Cardiac muscle cell (in vitro differentiated cells and primary cell): ENCODE results near the gene FCRL5. TPM values are rescaled to one million over a fixed set of nuclear protein-coding genes. Genes with fewer than 3 reads are reported as not detected.

Source experiments
- DNase-seq, 2 donors: peaks; one replicate each; pipeline versions ENCODE4 v3.0.0 to v3.0.0-alpha.2; 2010 to 2017; ENCODE audit warnings: low read depth in 1 of 2, low spot score in 1 of 2
- H3K27ac ChIP-seq: fragments of 200-600 bp; sonication (generic); 2 replicates; pipeline ENCODE4 v1.5.1; 2016
- H3K27me3 ChIP-seq: fragments of 200-600 bp; sonication (generic); 2 replicates; pipeline ENCODE4 v1.6.0; 2016; ENCODE audit warnings: control low read depth
- H3K36me3 ChIP-seq: fragments of 200-600 bp; sonication (generic); 2 replicates; pipeline ENCODE4 v1.5.1; 2016; ENCODE audit warnings: control low read depth
- H3K4me1 ChIP-seq: fragments of 200-600 bp; sonication (generic); 2 replicates; pipeline ENCODE4 v1.8.1; 2017; ENCODE audit warnings: low read depth, mild to moderate bottlenecking, mixed run types
- H3K4me3 ChIP-seq: fragments of 200-600 bp; sonication (generic); 2 replicates; pipeline ENCODE4 v1.5.1; 2016; ENCODE audit warnings: mild to moderate bottlenecking
- H3K9me3 ChIP-seq: fragments of 200-600 bp; sonication (generic); 2 replicates; pipeline ENCODE4 v1.5.1; 2017; ENCODE audit warnings: low read depth, mild to moderate bottlenecking, control low read depth
- polyA plus RNA-seq: library from polyadenylated mRNA; unstranded; fragments of >200 nt; fragmentation: Nextera tagmentation; extraction: Ambion mirVana; gene quantifications from 2 replicates; pipeline ENCODE4 v1.2.1, GENCODE V29; 2016
- total RNA-seq: library from RNA; depleted of rRNA; stranded (reverse); fragments of >200 nt; gene quantifications from 2 replicates; pipeline ENCODE4 v1.2.3, GENCODE V29; 2016
- TF ChIP-seq, protein P1 (sequence below): IDR thresholded peaks from 2 replicates; pipeline ENCODE4 v1.5.1; 2012; ENCODE audit warnings: low read depth, mild to moderate bottlenecking, low read length

FCRL5 gene
- total and polyA plus RNA-seq, 2 experiments from 2014 or later, result not detected

DNA sequence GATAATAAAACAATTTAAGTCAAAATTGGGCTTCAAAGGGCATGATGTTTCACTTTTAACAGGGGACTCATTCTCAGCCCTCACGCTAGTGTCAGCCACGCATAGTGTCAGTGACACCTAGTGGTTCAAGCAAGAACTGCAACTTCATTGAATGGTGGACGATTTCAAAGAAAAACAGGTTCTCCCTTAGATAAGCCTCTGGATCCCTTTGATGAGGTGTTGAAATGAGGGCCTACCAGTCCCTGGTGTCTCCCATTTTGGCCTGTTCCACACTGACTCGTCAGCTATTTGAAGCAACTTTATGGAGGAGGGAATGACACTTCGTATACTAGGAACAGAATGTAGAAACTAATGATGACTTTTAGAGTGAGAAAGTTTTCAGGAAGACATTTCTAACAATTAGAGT is 56.2 kb downstream of the FCRL5 start:
- H3K4me1 ChIP-seq, result no peaks in the 10 kb centered on the region
- H3K36me3 ChIP-seq, result no peaks in the 10 kb centered on the region
- no peaks in the 10 kb centered on the region for H3K9me3 ChIP-seq
- TF ChIP-seq, protein P1, sequence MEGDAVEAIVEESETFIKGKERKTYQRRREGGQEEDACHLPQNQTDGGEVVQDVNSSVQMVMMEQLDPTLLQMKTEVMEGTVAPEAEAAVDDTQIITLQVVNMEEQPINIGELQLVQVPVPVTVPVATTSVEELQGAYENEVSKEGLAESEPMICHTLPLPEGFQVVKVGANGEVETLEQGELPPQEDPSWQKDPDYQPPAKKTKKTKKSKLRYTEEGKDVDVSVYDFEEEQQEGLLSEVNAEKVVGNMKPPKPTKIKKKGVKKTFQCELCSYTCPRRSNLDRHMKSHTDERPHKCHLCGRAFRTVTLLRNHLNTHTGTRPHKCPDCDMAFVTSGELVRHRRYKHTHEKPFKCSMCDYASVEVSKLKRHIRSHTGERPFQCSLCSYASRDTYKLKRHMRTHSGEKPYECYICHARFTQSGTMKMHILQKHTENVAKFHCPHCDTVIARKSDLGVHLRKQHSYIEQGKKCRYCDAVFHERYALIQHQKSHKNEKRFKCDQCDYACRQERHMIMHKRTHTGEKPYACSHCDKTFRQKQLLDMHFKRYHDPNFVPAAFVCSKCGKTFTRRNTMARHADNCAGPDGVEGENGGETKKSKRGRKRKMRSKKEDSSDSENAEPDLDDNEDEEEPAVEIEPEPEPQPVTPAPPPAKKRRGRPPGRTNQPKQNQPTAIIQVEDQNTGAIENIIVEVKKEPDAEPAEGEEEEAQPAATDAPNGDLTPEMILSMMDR, result peak; percentile 88
- H3K27me3 ChIP-seq, result no peaks in the 10 kb centered on the region
- no peak overlapping the region for H3K4me3 ChIP-seq
- no peak overlapping the region for H3K27ac ChIP-seq
- peak; percentile 44 to 59 for DNase-seq

DNA sequence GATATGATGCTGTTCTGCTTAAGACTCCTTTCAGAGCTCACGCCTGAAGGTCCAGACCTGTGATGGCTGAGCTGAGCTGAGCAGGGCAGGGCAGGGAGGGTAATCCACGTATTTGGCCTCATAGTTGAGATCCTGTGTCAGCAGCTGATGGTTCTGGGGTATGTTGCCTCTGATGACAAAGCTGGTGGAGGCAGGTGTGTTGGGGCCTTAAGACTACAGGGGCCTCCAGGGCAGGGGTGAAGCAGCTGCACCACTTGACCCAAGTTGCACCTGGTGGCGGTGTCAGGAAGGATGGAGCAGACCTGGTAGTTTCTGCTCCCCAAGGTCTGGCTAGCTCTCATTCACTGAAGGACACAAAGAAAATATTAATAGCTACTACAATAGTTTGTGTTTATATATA is 57.0 kb downstream of the FCRL5 start:
- H3K27ac ChIP-seq, result no peak overlapping the region
- no peaks in the 10 kb centered on the region for H3K9me3 ChIP-seq
- H3K4me3 ChIP-seq, result no peak overlapping the region
- H3K4me1 ChIP-seq, result no peaks in the 10 kb centered on the region
- no peaks in the 10 kb centered on the region for H3K36me3 ChIP-seq
- H3K27me3 ChIP-seq, result no peaks in the 10 kb centered on the region
- DNase-seq, result no peak
- TF ChIP-seq, protein P1, result no peak

DNA sequence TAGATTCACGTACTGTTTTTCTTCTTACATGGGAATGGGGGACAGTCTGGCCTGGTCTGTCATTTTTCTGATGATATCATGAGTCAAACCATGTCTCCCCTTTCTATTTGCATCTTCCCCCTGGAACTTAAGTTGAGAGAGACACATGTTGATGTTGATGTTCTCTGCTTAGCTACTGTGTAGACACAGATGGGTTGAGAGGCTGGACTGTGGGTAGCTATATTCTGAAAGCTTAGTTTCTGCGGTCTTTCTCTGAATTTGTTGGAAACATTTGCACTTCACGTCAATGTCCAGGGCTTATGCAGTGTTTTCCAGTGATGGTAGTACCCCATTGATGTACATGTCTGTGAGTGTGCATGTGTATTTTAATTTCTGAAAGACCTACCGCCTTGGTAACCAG is 58.2 kb downstream of the FCRL5 start:
- H3K9me3 ChIP-seq, result no peaks in the 10 kb centered on the region
- no peak for DNase-seq
- no peak overlapping the region for H3K4me3 ChIP-seq
- H3K36me3 ChIP-seq, result no peaks in the 10 kb centered on the region
- TF ChIP-seq, protein P1, result no peak
- no peak overlapping the region for H3K27ac ChIP-seq
- no peaks in the 10 kb centered on the region for H3K4me1 ChIP-seq
- no peaks in the 10 kb centered on the region for H3K27me3 ChIP-seq

DNA sequence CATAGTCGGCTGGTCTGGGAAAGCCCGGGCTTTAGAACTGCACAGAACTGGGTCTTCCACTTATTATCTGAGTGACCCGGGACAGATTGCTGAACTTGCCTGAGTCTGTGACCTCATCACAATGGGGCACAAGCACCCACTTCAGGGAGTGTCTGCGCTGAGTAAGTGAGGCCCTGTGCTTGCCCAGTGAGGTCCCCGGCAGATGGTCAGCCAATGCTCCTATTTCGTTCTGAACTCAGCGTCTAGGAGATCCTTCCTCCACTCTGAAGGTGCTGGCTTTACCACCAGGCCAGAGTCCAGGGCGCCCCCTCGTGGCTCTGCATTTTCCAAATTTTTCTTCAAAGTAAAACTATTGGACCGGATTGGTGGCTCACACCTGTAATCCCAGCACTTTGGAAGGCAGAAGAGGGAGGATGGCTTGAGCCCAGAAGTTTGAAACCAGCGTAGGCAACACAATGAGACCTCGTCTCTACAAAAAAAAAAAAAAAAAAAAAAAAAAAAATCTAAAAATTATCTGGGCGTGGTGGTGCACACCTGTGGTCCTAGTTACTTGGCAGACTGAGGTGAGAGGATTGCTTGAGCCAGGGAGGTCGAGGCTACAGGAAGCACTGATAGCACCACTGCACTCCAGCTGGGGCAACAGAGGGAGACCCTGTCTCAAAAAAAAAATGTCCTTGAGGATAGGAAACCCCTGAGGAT is 61.7 kb downstream of the FCRL5 start:
- TF ChIP-seq, protein P1, result peak; percentile 75
- Histone ChIP-seq H3K36me3 (no peaks in the 10 kb centered on the region), H3K4me3 (no peak overlapping the region), H3K27me3 (no peaks in the 10 kb centered on the region), H3K4me1 (no peaks in the 10 kb centered on the region), H3K9me3 (no peaks in the 10 kb centered on the region), H3K27ac (no peak overlapping the region)
- peak; percentile 72 to 82 for DNase-seq

DNA sequence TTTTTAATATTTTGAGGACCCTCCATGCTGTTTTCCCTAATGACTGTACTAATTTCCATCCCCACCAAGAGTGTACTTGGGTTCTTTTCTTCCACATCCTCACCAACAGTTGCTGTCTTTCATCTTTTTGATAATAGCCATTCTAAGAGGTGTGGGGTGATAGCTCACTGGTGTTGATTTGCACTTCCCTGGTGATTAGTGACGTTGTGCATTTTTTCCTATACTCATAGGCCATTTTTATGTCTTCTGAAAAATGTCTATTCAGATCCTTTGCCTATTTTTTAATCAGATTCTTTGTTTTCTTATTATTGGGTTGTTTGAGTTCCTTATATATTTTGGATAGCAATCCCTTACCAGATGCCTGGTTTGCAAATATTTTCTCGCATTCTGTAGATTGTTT is 64.2 kb downstream of the FCRL5 start:
- Histone ChIP-seq H3K4me1 (no peaks in the 10 kb centered on the region), H3K27ac (no peak overlapping the region), H3K4me3 (no peak overlapping the region), H3K27me3 (no peaks in the 10 kb centered on the region), H3K9me3 (no peaks in the 10 kb centered on the region), H3K36me3 (no peaks in the 10 kb centered on the region)
- DNase-seq, result no peak
- TF ChIP-seq, protein P1, result no peak
